ENCODE measurements around the gene ZMAT2. TPM values are rescaled to one million over a fixed set of nuclear protein-coding genes. Genes with fewer than 3 reads are reported as not detected.

The ZMAT2 gene, protein sequence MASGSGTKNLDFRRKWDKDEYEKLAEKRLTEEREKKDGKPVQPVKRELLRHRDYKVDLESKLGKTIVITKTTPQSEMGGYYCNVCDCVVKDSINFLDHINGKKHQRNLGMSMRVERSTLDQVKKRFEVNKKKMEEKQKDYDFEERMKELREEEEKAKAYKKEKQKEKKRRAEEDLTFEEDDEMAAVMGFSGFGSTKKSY
- 51.1 and 72.0 TPM in 2 replicates for total RNA-seq

DNA sequence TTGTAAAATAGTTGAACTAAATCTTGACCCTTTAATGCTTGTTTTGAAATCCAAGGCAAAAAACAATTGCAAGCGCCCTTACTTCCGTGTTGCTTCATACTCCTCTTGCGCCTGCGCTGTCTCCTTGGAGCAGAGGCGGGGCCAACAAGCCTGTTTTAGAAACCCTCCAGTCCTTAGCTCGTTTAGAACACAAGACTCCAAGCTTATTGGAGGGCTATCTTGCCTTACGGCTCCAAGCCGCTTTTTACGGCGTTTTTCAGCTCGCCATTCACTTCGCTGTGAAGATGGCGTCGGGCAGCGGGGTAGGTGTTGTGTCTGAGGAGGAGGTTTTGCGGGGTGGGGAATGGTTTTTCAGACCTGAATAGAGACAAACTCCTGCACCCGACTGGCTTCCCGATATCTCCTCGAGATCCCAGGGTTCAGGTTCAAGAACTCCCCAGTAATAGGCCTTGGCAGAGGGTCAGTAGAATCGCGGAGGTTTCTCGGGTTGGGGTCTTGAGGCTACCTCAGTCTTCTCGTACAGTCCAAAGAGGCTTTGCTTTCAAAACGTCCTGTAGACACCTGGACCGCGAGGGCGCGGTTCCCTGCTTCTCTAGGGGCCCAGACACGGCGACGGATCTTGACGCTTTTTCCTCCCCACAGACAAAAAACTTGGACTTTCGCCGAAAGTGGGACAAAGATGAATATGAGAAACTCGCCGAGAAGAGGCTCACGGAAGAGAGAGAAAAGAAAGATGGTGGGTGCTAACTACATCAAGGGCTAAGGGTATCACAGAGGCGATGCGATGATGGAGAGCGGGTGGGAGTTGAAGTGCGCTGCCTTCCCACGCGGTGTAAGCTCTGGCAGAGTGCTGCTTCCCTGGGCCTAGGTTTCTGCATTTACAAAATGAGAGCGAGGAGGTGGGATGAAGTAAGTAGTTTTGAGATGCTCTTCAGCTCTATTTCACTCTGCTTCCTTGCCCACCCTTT, at the start of gene ZMAT2:
Gene ZMAT2, plus strand, starts transcription at position 271 of the 968 bp plus-strand sequence. Its CDS starts 14 bp downstream, at position 285.

DNA sequence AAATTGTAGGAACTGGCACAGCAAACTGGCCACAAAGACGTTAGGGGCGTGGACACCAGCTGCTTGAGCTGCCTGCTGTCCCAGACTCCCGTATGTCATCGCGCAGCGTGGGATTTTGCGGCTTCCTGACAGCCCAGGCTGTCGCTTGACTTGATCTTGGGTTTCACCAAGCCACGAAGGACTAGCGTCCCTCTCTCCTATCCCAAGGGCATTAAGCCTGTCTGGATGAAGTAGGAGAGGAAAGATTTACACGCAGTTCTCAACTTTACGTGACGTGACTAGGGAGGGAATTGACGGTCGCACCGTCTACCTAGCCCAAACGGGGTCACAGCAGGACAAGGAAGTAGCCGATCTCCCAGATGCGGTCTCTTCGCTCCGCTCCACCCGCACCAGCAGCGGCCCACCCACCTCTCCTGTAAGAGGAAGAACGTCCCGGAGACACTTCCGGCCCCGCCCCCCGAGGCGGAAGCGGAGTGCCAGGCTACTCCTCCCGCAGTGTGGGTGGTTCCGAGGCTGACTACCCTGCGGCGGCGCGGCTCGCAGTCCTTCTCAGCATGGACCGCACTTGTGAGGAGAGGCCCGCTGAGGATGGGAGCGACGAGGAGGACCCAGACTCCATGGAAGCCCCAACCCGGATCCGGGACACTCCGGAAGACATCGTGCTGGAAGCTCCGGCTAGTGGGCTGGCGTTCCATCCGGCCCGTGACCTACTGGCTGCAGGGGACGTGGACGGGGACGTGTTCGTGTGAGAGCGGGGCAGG, 35.7 kb upstream of the ZMAT2 start, which contains the start of gene WDR55:
Gene WDR55, plus strand, starts transcription at position 546 of the 761 bp plus-strand sequence. Its CDS starts 9 bp downstream, at position 555.

DNA sequence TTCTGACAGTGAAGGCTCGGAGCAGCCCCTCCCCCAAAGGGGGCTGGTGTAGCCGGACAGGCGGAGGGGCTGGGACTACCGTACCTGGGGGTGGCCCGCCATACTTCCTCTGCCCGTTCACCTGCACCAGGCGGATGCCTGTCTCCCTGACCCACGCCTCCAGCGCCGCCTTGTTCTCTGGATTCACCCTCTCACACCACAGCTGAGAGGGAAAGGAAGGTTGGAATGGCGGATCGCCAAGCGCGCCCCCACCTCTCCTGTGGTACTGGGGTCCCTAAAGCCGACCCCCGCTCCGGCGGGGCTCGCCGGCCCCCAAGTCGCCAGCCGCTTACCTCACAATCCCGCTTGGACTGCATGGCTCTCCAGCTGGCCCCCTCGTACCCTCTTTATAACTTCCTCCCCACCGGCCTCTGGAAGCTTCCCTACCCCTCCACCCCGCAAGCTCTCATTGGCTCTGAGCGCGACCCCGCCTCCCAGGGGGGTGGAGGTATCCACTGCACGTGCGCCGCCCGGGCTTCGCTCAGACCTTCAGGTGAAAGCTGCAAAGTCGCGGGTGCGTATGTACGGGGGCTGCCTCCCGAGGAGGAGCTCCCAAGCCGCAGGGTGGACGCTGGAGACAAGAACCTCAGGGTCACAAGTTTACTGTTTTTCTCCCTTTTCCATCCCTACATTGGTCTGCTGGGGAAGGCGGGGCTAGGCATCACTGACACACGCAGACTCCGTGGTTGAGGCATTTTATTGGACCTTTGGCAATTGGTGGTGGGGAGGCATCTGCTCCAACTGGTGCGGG, 26.9 kb upstream of the ZMAT2 start, which contains the start of gene DND1:
Gene DND1, minus strand, starts transcription at position 390 of the 790 bp plus-strand sequence. Its CDS starts 34 bp downstream, at position 356.

DNA sequence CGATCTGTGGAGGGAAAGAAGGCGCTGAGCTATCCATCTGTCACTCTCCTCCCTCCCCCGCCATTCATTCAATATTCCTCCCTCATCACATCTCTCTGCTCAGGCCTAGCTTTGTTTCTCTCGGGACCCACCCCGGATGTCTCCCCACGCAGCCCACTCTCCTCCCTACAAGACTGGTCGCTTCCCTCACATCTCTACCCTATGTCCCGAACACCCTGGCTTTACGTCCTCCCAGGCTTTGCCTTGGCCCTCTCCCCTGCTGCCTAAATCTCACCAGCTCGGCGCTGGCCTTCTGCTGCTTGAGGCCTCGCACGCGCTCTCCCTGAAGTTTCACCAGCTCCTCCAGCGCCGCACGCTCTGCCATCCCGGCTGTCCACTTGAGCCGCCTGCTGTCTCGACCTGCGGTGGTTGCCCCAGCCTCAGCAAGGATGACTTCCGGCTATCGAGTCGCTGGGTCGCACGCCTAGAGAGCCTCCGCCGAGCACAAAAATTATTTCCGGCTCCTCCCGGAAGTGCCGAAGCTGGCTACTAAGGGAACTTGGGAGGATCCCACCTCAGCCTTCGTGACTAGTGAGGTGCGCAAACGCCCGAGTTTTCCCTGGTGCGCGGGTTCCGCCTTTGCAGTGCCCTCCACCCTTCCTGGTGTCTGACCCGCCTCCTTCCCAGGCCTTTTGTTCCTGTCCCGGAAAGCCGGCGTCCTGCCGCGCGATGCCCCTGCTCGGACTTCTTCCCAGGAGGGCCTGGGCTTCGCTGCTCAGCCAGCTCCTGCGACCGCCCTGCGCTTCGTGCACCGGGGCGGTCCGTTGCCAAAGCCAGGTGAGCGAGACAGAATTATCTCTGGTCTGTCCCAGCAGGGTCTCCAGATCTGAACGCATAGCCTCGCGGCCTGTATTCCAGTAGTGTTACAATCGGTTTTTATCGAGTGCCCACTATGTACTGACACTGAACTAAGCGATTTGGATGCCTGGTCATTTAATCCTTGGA, 9.0 kb upstream of the ZMAT2 start, which contains the start of the genes HARS1 and HARS2:
Gene HARS1, minus strand, starts transcription at position 430 of the 984 bp plus-strand sequence. Its CDS starts 66 bp downstream, at position 364.
Gene HARS2, plus strand, starts transcription at position 515 of the 984 bp plus-strand sequence. Its CDS starts 194 bp downstream, at position 709.

Other genes starting within 250 kb of the ZMAT2 start
- 1.5 and 3.3 TPM in 2 replicates for gene EIF4EBP3, start 152.8 kb upstream of the ZMAT2 start, total RNA-seq
- 33.7 and 44.9 TPM in 2 replicates for gene SRA1, start 143.0 kb upstream of the ZMAT2 start, total RNA-seq
- 20.2 and 28.5 TPM in 2 replicates for gene APBB3, start 135.8 kb upstream of the ZMAT2 start, total RNA-seq
- 23.2 and 24.4 TPM in 2 replicates for gene SLC35A4, start 135.6 kb upstream of the ZMAT2 start, total RNA-seq
- gene CD14, start 67.3 kb upstream of the ZMAT2 start, total RNA-seq: 0.44 and 0.50 TPM in 2 replicates
- gene TMCO6, start 61.0 kb upstream of the ZMAT2 start, total RNA-seq: 9.3 and 12.5 TPM in 2 replicates
- gene NDUFA2, start 52.8 kb upstream of the ZMAT2 start, total RNA-seq: 45.8 and 46.8 TPM in 2 replicates
- gene IK, start 52.6 kb upstream of the ZMAT2 start, total RNA-seq: 93.3 and 136 TPM in 2 replicates
- gene WDR55, start 35.5 kb upstream of the ZMAT2 start, total RNA-seq: 34.9 and 36.7 TPM in 2 replicates
- gene DND1, start 26.9 kb upstream of the ZMAT2 start, total RNA-seq: 0.17 and 0.29 TPM in 2 replicates
- 70.6 and 73.6 TPM in 2 replicates for gene HARS1, start 9.1 kb upstream of the ZMAT2 start, total RNA-seq
- gene HARS2, start 9.0 kb upstream of the ZMAT2 start, total RNA-seq: 32.7 and 40.9 TPM in 2 replicates
- gene PCDHA1, start 85.7 kb downstream of the ZMAT2 start, total RNA-seq: under 0.01 TPM in 1 of 2 replicates, not detected in the other
- gene PCDHA2, start 94.4 kb downstream of the ZMAT2 start, total RNA-seq: 0.17 TPM in 1 of 2 replicates, not detected in the other
- gene PCDHA3, start 100.6 kb downstream of the ZMAT2 start, total RNA-seq: 0.15 and 0.17 TPM in 2 replicates
- 0.29 and 0.33 TPM in 2 replicates for gene PCDHA4, start 106.6 kb downstream of the ZMAT2 start, total RNA-seq
- under 0.01 TPM in 1 of 2 replicates, not detected in the other for gene PCDHA5, start 121.2 kb downstream of the ZMAT2 start, total RNA-seq
- 0.44 and 0.50 TPM in 2 replicates for gene PCDHA6, start 127.5 kb downstream of the ZMAT2 start, total RNA-seq
- gene PCDHA7, start 133.8 kb downstream of the ZMAT2 start, total RNA-seq: 0.29 and 0.66 TPM in 2 replicates
- gene PCDHA8, start 140.7 kb downstream of the ZMAT2 start, total RNA-seq: under 0.01 and 0.15 TPM in 2 replicates
- under 0.01 TPM in 2 replicates for gene PCDHA9, start 147.9 kb downstream of the ZMAT2 start, total RNA-seq
- gene PCDHA10, start 155.4 kb downstream of the ZMAT2 start, total RNA-seq: under 0.01 and 0.17 TPM in 2 replicates
- gene PCDHA11, start 168.5 kb downstream of the ZMAT2 start, total RNA-seq: 0.29 and 0.50 TPM in 2 replicates
- under 0.01 TPM in 1 of 2 replicates, not detected in the other for gene PCDHA12, start 174.9 kb downstream of the ZMAT2 start, total RNA-seq
- under 0.01 TPM in 2 replicates for gene PCDHA13, start 181.7 kb downstream of the ZMAT2 start, total RNA-seq
- under 0.01 TPM in 2 replicates for gene PCDHAC1, start 225.9 kb downstream of the ZMAT2 start, total RNA-seq